ENCODE results near the gene KCNIP2.

GRCh38 chr10:101880232-101880573 lies 36.6 kb upstream of the KCNIP2 start:
- TF ChIP-seq POLR2A (IDR thresholded peaks at IDR 0.05; ENCODE audit: borderline replicate concordance, extremely low read depth, insufficient read depth, insufficient read length), result no peak
- TF ChIP-seq CEBPB (IDR thresholded peaks at IDR 0.05; ENCODE audit: low read depth), result no peak
- TF ChIP-seq CTCF (IDR thresholded peaks at IDR 0.05 in 2 of 3, conservative IDR thresholded peaks at IDR 0.05 in 1 of 3; ENCODE audit: borderline replicate concordance in 1 of 3, insufficient read depth in 1 of 3, low read depth in 2 of 3, low read length in 2 of 3), result no peak

Data from HCT116 (cell line).